Midbrain (tissue), 1 donor: ENCODE data around the gene PHF21A.

Source experiments
- DNase-seq: peaks from one replicate; lab custom pipeline; 2025; lab: John Stamatoyannopoulos, UW

Gene PHF21A

GRCh38 chr11:46121301-46121723 is at the start of gene PHF21A:
Gene PHF21A (minus strand): TSS chr11:46121454. CDS start chr11:46084219, 37,235 bp downstream.
- peak; percentile 88 for DNase-seq

GRCh38 chr11:46170797-46171196 is 49.5 kb upstream of the PHF21A start:
- DNase-seq, result no peak

GRCh38 chr11:46162700-46163099 is 41.4 kb upstream of the PHF21A start:
- no peak for DNase-seq

- DNase-seq, result no peak
These were observed 39.9 kb upstream of the PHF21A start for GRCh38 chr11:46161201-46161600.

GRCh38 chr11:46160100-46160499 is 38.8 kb upstream of the PHF21A start:
- no peak for DNase-seq

GRCh38 chr11:46159680-46160079 is 38.4 kb upstream of the PHF21A start:
- no peak for DNase-seq

- no peak for DNase-seq
These were observed 28.6 kb upstream of the PHF21A start for GRCh38 chr11:46149826-46150225.

- no peak for DNase-seq
These were observed 28.1 kb upstream of the PHF21A start for GRCh38 chr11:46149342-46149741.

GRCh38 chr11:46144741-46145140 is 23.5 kb upstream of the PHF21A start:
- no peak for DNase-seq

GRCh38 chr11:46143049-46143806 is 22.0 kb upstream of the PHF21A start:
- DNase-seq, result no peak

- DNase-seq, result no peak
These were observed 21.3 kb upstream of the PHF21A start for GRCh38 chr11:46142561-46142960.

- DNase-seq, result no peak
These were observed 20.3 kb upstream of the PHF21A start for GRCh38 chr11:46141597-46141996.

- DNase-seq, result no peak
These were observed 13.3 kb upstream of the PHF21A start for GRCh38 chr11:46134540-46134939.

- no peak for DNase-seq
These were observed 12.8 kb upstream of the PHF21A start for GRCh38 chr11:46134061-46134460.

GRCh38 chr11:46133119-46133518 is 11.9 kb upstream of the PHF21A start:
- DNase-seq, result no peak

- no peak for DNase-seq
These were observed 9.2 kb upstream of the PHF21A start for GRCh38 chr11:46130286-46130940.

- DNase-seq, result no peak
These were observed 7.9 kb upstream of the PHF21A start for GRCh38 chr11:46129133-46129532.

GRCh38 chr11:46127150-46127638 is 5.9 kb upstream of the PHF21A start:
- no peak for DNase-seq

- DNase-seq, result no peak
These were observed 4.0 kb upstream of the PHF21A start for GRCh38 chr11:46125284-46125683.

GRCh38 chr11:46122945-46123715 is 1.9 kb upstream of the PHF21A start:
- DNase-seq, result no peak

- peak; percentile 81 for DNase-seq
These were observed 647 bp upstream of the PHF21A start for GRCh38 chr11:46121724-46122477.
